LoVo (cell line): ENCODE measurements around the gene FOXM1.

ENCODE experiments used
- DNase-seq: peaks from one replicate; pipeline ENCODE4 v3.0.0-alpha.2; 2016; ENCODE audit warnings: low spot score

Gene FOXM1

GRCh38 chr12:2877047-2877952 is at the start of gene FOXM1, which contains the start of gene RHNO1:
Gene FOXM1 (minus strand): TSS chr12:2877174. CDS start chr12:2874478, 2,696 bp downstream.
Gene RHNO1 (plus strand): TSS chr12:2877223. CDS start chr12:2885367, 8,144 bp downstream.
- peak; percentile 93 for DNase-seq

GRCh38 chr12:2925322-2925995 is 48.5 kb upstream of the FOXM1 start:
- DNase-seq = no peak

- DNase-seq = no peak
These were observed 47.0 kb upstream of the FOXM1 start for GRCh38 chr12:2924019-2924418.

- no peak for DNase-seq
These were observed 46.1 kb upstream of the FOXM1 start for GRCh38 chr12:2923057-2923456.

- no peak for DNase-seq
These were observed 45.4 kb upstream of the FOXM1 start for GRCh38 chr12:2922329-2922728.

GRCh38 chr12:2919249-2919648 is 42.3 kb upstream of the FOXM1 start:
- DNase-seq = no peak

GRCh38 chr12:2912216-2912575 is 35.2 kb upstream of the FOXM1 start:
- no peak for DNase-seq

- DNase-seq = no peak
These were observed 27.3 kb upstream of the FOXM1 start for GRCh38 chr12:2904260-2904659.

GRCh38 chr12:2902272-2902880 is 25.4 kb upstream of the FOXM1 start:
- no peak for DNase-seq

GRCh38 chr12:2900642-2901041 is 23.7 kb upstream of the FOXM1 start:
- DNase-seq = no peak

GRCh38 chr12:2897418-2897817 is 20.4 kb upstream of the FOXM1 start:
- no peak for DNase-seq

GRCh38 chr12:2895511-2895910 is 18.5 kb upstream of the FOXM1 start:
- no peak for DNase-seq

GRCh38 chr12:2895051-2895451 is 18.1 kb upstream of the FOXM1 start:
- no peak for DNase-seq

GRCh38 chr12:2893007-2893406 is 16.0 kb upstream of the FOXM1 start:
- peak; percentile 76 for DNase-seq

GRCh38 chr12:2892246-2892645 is 15.3 kb upstream of the FOXM1 start:
- no peak for DNase-seq

GRCh38 chr12:2891240-2892053 is 14.5 kb upstream of the FOXM1 start:
- DNase-seq = peak; percentile 55

- peak; percentile 100 for DNase-seq
These were observed 13.6 kb upstream of the FOXM1 start, which contains the start of gene TULP3 for GRCh38 chr12:2890388-2891239. Gene TULP3 (plus strand): TSS chr12:2890891. CDS start chr12:2890948, 57 bp downstream.

GRCh38 chr12:2890001-2890387 is 13.0 kb upstream of the FOXM1 start:
- no peak for DNase-seq

GRCh38 chr12:2886768-2887450 is 9.9 kb upstream of the FOXM1 start:
- no peak for DNase-seq

GRCh38 chr12:2884810-2885209 is 7.8 kb upstream of the FOXM1 start:
- DNase-seq = no peak
